ENCODE results near the gene EMILIN3.

Gene EMILIN3, protein sequence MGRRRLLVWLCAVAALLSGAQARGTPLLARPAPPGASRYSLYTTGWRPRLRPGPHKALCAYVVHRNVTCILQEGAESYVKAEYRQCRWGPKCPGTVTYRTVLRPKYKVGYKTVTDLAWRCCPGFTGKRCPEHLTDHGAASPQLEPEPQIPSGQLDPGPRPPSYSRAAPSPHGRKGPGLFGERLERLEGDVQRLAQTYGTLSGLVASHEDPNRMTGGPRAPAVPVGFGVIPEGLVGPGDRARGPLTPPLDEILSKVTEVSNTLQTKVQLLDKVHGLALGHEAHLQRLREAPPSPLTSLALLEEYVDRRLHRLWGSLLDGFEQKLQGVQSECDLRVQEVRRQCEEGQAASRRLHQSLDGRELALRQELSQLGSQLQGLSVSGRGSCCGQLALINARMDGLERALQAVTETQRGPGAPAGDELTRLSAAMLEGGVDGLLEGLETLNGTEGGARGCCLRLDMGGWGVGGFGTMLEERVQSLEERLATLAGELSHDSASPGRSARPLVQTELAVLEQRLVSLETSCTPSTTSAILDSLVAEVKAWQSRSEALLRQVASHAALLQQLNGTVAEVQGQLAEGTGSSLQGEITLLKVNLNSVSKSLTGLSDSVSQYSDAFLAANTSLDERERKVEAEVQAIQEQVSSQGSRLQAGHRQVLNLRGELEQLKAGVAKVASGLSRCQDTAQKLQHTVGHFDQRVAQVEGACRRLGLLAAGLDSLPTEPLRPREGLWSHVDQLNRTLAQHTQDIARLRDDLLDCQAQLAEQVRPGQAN

DNA sequence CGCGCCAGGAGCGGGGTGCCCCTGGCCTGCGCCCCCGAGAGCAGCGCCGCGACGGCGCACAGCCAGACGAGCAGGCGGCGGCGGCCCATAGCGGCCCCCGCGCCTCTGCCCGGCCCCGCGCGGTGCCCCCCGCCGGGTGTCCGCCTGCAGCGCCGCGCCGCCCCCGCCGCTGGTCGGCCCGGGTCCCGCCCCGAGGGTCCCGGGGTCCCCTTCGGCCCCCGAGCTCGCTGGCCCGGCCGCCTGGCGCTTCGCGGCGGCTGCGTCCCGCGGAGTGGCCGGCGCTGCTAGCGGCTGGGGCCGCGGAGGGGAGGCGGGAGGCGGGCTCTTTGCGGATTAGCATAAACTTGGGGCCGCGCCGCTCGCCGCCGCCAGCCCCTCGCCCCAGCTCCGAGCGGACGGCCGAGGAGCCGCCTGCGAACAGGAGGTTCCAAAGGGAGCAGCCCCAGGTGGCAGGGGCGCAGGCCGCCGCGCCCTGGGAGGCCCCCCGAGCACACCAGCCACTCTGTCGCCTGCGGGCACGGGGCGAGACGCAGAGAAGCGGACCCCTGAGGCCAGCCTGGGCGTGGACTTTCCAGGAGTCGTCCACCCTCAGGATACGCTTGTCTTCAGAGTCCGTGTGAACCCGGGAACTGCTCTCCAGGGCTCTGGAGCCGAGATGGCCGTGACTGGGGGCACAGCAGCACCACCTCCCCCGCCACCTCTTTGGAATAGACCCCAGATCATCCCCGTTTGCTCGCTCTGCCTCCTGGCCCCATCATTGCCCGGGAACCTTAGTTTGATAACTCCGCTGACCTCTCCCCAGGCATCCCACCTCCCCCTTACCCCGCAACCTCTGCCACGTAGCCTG, at the start of gene EMILIN3:
TSS of gene EMILIN3 (minus strand) at position 273 of the 847 bp plus-strand sequence. CDS start at position 89, 184 bp downstream.
- DNase-seq: peak; percentile 76

DNA sequence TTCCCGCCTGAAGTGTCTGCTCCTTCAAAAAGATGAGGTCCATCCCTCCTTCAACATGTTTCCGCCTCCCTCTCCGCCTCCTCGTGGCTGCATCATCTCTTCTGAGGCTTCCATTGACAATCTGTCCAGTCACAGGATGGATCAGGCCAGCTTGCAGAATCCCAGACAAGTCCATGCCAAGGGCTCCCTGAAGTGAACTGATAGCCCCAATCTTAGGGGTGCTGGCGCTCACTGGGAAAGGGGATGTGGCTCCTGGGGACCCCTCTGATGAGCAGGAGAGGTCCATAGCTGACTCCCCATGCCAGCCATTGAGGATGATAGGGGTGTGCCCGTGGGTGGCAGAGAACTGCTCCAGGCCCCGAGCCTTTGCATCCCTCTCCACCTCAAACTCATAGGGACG, 48.6 kb upstream of the EMILIN3 start:
- DNase-seq: no peak

DNA sequence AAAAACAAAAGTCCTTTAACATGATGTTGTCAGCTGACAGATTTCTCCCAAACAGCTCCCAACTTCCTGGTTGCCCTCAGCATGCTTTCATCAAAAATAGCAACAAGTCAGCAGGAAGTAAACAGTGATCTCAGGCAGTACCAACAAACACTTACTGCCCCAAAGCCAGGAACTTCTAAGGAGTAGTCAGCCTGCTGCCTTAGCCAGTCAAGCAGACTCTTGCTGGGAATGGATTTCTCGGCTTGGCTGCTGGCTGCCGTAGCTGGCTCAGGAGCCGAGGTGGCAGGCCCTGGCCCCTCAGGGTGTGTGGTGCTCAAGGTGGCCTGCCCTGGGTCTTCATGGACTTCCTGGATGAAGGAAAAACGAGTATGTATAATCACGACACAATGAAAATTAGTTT, 46.6 kb upstream of the EMILIN3 start:
- no peak for DNase-seq

GRCh38 chr20:41412324-41413120, 45.9 kb upstream of the EMILIN3 start:
- no peak for DNase-seq

GRCh38 chr20:41411391-41411847, 44.8 kb upstream of the EMILIN3 start:
- DNase-seq: no peak

DNA sequence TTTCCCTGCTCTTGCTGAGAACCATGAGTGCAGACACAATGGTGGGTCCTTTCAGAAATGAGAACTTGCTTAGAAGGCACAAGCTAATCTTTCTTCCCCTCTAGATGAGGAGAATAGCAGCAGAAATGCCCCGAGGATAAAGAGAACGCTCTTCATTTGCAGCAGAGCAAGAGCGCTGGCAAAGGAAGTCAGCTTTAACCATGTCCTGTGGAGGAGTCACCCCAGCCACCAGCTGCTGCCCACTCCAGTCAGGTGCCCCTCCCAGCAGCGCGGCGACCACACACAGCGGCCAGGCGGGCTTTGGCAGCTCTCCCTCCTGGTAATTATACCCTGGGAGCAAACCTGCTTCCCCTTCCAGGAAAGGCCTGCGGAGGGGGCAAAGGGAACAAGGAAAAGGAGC, 42.4 kb upstream of the EMILIN3 start:
- DNase-seq: no peak

- no peak for DNase-seq
Measured at GRCh38 chr20:41408156-41408794, 41.7 kb upstream of the EMILIN3 start.

DNA sequence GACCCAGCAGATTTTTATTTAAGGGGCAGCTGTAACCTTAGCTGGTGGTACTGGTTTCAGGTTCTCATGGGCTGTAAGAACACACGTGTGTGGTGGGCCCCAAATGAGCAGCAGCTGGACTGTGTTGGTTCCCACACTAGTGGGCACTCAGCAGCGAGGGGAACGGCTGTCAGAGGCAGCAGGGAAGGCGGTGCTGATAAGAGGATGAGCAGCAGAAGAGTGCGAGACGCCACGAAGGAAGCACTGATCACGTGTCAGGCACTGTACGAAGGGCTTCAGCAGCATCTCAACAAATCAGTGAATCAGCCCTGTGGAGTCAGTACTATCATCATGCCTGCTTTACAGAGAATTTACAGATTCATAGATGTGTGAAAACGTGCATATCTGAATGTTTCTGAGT, 41.0 kb upstream of the EMILIN3 start:
- no peak for DNase-seq

DNA sequence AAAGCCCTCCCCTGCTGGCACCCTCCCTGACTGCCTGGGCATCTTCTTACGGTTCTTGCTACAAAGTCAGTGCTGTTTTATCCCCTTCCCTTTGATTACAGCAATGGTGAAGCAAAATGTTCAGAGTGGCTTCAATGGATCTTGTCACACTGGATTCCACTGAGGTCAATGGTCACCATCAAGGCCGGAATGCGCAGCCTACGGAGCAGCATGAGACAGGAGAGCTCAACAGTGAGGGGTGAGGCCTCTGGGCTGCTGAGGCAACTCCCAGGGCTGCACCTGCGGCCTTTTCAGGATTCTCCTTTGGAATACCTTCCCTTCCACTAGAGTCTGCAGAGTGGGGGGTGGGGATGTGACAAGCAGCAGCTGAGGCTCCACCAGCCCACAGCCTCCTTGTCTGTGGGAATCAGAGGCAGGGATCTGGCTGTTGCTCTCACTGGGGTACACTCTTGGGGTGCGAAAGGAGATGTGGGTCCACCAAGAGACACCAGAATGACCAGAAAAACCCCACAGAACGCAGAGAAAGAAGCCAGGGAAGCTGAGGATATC, 40.4 kb upstream of the EMILIN3 start:
- no peak for DNase-seq

GRCh38 chr20:41406353-41406752, 39.7 kb upstream of the EMILIN3 start:
- no peak for DNase-seq

GRCh38 chr20:41405436-41405835, 38.8 kb upstream of the EMILIN3 start:
- DNase-seq: no peak

GRCh38 chr20:41403604-41404003, 37.0 kb upstream of the EMILIN3 start:
- DNase-seq: no peak

GRCh38 chr20:41398408-41398807, 31.8 kb upstream of the EMILIN3 start:
- no peak for DNase-seq

DNA sequence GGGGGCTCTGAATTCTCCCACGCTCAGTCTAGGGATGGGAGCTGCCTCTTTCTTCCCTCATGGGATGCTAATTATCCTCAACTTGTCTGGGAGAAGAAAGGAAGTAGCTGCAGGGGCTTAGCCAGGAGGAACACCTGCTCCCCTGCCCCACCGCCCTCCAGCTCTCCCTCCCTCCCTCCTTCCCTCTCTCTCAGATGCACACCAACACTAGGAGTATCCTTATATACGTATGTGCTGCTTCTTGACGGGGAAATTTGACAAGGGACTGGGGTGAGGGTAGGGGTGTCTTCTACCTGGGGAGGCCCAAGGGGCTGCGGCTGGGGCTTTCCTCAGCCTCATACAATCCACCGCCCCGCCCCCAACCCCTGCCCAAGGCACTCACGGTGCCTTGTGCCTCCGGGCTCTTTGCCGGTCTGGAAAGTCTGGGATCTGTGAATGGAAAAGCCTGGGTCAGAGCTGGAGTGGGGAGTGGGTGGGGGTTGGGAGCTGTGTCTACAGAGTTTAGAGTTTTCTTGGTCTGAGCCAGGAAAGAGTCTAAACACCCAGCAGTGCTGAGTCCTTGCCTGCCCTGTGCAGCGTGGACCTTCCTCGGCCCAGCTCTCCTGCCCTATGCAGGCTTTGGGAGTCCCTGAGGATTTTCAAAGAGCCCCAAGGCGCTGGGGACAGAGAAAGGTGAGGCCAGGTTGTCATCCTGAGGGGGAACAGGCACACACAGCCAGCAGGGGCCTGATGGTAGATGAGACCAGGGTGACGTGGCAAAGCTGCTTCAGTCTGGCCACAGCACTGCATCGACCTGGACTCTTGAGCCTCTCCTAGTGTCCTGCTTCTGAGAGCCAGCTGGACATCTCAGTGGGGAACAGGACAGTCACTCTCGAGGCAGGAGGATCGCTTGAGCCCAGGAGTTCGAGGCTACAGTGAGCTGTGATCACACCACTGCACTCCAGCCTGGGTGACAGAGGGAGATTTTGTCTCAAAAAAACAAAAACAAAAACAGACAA, 29.3 kb upstream of the EMILIN3 start:
- peak; percentile 82 for DNase-seq

DNA sequence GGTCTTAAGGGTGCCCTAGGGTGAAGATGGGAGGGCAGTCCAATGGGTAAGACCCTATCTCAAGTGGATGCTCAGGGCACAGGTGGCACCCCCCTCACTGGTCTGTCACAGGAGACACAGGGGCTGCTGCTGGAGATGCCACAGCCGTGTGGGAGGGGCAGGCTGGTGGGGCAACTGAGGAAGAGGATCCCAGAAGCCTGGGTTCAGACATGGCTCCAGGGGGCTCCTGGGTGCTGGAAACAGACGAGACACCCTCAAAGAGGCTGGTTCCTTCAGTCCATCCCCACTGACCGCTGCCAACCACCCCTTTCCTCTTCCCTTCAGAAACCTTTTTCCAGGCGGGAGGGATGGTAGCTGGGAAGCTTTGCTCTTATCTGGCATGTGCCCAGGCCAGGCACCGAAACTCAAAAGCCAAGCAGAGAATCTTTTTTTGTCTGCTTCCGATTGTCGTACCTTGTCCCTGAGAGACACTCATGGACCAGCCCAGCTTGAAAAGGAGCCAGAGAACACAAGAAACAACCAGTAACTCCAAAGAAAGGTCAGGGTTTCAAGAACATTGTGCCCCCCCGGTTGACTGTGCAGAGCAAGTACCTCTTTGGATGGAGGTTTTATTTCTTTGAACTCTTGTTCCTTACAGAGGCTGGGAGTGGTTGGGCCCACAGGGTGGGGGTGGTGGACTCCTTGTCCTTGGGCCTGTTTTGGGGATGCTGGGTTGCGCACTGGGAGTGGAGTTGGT, 28.5 kb upstream of the EMILIN3 start:
- no peak for DNase-seq

GRCh38 chr20:41394081-41394480, 27.5 kb upstream of the EMILIN3 start:
- DNase-seq: no peak

- no peak for DNase-seq
Measured at GRCh38 chr20:41393705-41394066, 27.1 kb upstream of the EMILIN3 start.

- DNase-seq: no peak
Measured at GRCh38 chr20:41392871-41393704, 26.5 kb upstream of the EMILIN3 start.

DNA sequence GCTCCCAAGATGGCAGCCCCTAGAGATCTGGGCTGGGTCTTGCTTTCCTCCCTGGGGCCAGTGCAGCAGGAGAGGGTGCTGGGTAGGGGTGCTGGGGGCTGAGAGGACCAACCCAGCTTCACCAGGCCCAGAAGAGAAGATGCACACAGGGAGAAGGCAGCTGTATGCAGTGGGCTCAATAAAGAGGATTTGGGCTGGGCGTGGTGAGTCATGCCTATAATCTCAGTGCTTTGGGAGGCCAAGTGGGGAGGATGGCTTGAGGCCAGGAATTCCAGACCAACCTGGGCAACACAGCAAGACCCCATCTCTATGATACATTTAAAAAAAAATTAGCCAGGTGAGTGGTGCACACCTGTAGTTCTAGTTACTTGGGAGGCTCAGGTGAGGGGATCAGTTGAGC, 25.7 kb upstream of the EMILIN3 start:
- DNase-seq: no peak

Measured in NCI-H82 (cell line).